ENCODE results near the gene SLC40A1.

The SLC40A1 gene

GRCh38 chr2:189595417-189595816, 14.8 kb upstream of the SLC40A1 start:
- no peak for DNase-seq

DNA sequence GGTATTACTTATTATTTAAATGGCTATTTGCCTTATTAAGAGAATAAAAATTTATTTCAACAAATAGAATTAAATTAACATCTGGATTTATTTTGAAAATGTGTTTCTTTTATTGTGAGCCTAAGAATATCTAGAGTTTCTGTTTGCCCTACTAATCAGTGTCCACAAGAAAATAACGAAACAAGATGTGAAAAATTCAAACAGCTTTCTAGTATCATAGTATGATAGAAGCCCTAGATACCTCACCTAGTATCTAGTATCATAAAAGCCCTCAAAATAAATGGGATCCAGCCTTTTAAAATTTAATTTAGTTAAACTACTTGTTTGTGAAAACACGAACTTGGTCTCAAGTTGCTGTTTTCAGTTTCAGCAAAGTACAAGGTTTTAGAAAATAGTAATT, 13.7 kb upstream of the SLC40A1 start:
- DNase-seq = no peak

- no peak for DNase-seq
Measured at GRCh38 chr2:189593115-189593514, 12.5 kb upstream of the SLC40A1 start.

- no peak for DNase-seq
Measured at GRCh38 chr2:189592353-189592984, 11.9 kb upstream of the SLC40A1 start.

GRCh38 chr2:189587780-189588179, 7.2 kb upstream of the SLC40A1 start:
- no peak for DNase-seq

DNA sequence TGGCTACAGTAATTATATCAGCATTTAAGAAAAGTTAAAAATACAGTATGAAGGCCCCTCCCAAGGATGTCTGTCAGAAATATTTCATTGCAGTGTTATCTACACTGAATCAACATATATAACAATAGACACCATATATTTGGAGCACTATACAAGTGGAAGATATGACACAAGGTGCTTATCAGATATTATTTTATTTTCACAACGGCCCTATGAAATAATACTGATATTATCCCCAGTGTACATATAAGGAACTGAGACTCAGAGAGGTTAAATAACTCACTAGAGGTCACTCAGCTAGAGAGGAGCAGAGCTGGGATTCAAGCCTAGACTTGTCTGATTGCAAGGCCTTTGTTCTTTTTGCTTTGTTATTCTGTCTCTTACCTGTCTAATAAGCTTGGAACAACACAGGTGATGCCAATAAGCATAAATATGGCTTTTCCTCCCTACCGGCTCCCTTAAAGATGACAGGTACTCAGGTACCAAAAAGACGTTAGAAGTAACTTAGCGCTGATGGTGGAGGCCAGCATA, 4.7 kb upstream of the SLC40A1 start:
- DNase-seq = no peak

DNA sequence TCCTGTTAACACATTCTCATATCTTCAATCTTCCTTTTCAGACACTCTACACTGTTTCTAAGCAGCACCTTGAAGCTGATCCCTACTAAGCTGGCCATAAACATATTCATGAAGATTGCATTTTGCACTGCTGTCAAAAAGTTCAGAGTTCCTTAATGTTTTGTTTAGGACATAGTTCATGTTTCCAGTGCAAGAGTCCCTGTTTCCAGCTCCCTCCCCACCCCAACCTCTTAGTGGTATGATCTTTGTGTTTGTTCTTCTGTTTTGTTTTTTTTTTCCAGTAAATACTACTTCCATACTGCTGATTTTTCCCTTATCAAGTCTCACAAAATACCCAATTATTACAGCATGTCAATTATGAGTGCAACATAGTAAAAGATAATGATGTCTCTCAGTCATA, 4.1 kb upstream of the SLC40A1 start:
- DNase-seq = no peak

DNA sequence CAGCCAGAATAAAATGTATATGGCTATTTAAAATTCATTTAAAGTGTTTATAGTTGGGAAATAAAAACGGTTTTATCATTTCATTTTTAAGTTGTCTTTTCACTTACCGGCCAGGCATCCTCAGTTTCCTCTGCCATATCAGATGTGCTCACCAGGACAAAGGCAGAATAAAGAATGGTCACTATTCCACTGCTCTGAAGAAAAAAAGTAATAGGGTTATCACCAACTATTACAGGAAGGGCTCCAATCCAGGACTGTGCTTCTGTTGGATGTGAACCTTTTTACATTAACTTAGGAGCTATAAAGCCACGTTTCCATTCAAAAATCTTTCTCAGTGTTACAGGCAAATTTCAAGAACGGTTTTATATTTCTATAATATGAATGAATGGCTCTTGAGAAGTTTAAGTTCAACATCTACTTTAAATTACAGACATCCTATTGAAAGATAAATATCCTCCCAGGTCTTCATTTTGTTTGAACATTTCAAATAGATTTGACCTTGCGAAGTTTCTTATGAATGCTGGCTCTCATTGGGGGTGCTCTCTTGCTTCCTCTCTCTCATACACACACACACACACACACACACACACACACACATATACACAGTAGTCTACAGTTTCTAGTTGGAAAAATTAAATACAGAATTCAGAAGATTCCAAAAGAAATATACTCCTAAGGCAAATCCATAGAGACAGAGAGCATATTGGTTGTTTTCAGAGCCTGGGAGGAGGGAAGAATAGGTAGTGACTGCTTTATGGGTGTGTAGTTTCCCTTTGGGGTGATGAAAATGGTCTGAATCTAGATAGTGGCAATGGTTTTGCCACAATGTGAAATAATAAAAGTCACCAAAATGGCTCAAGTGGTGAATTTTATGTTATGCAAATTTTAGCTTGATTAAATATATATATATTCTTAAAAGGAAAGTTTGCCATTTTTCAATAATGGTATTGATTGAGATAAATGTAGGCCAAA, 2.9 kb upstream of the SLC40A1 start:
- DNase-seq = no peak

DNA sequence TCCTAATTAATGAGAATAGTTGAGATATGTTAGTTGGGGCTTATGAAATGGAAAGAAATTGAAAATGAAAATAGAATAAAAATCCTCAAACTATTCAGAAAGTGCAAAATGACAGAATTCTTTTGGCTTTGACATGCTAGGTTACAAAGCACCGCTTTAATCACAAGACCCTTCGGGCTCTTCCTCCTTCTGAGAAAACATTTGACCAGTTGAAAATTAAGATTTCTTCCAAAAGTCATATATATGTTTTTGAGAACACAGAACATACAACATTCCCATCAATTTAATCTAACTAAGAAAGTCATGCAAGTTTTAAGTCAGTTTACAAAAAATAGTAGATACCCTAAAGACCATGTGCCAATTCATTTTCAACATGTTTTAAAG, 2.2 kb upstream of the SLC40A1 start:
- DNase-seq = no peak

DNA sequence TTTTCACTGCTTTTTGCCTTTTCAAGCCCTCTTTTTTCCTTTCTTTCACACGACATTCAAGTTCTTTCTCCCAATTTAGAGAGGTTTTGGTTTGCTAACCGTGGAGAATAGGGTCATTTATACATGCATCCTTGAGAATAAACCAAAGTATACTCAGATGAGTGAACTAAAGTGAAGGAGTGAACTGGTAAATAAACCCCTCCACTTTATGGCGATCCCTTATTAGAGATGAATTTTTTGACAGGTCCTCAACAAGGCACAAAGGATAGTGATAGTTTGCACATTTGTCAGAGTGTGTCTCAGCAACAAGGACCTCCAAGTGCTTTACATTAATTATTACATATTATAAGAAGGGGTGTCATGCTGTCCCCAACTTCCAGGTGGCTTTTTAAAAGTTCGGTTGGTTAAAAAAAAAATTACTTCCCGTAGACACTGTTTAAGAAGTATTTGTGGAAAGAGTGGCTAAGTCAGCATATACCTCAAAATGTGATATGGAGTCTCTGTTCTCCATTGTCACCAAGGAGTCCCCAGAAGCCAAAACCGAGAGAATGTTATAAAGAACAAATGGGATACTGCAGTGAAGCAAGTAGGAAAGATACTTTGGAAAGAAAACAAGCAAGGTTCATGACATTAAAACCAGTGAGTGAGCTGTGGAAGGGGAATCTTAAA, 1.7 kb upstream of the SLC40A1 start:
- no peak for DNase-seq

DNA sequence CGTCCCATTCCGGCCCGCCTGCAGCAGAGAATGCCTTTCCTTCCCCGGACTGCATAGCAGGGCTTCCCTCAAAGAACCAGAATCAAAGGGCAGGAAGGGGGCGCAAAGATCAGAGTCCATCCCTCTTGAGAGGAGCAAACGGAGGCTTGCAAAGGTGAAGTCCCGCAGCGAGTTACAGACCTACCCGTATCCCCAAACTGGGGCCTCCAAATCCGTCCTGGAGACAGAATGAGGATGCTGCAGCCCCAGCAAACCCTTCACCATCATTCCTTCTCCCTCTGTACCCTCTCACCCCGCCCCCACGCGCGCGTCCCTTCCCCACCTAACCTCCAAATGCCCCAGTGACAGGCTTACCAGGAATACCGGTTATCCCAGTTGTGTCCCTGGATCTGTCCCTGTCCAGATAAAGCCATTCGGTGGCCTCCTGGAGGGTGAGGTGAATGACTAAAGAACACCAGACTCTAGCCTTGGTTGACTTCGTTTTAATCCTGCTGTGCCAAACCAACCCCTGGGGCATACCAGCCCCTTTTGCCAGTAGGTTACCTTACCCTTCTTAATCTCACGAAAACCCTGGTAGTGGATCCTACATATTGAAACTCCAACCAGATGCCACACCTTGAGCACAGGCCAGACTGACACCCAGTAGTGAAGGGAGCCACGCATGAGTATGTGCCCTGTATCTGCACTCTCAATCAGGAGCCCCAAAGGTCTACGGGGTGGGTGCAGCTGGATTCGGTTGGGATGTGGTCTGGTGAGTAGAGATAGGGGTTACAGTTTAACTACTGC, 961 bp upstream of the SLC40A1 start:
- DNase-seq = no peak

DNA sequence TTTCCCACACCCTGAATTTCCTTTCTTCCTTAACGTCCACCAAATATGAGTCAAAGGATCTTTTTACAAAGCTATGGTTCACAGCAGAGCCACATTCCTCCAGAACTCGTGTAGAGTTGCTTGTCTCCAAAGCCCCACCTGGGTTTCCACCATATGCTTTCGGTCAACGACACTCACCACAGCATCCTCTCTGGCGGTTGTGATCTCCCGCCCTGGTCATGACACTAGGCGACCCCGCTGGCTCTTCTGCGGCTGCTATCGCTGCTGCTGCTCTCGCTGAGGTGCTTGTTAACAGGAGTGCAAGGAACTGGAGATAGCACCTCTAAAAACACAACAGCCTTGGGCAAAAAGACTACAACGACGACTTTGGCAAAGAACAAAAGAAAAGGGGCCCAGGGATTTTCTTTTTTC, 340 bp downstream of the SLC40A1 start:
- no peak for DNase-seq

GRCh38 chr2:189579585-189580186, 900 bp downstream of the SLC40A1 start:
- peak; percentile 19 for DNase-seq

- DNase-seq = no peak
Measured at GRCh38 chr2:189578272-189578950, 2.2 kb downstream of the SLC40A1 start.

DNA sequence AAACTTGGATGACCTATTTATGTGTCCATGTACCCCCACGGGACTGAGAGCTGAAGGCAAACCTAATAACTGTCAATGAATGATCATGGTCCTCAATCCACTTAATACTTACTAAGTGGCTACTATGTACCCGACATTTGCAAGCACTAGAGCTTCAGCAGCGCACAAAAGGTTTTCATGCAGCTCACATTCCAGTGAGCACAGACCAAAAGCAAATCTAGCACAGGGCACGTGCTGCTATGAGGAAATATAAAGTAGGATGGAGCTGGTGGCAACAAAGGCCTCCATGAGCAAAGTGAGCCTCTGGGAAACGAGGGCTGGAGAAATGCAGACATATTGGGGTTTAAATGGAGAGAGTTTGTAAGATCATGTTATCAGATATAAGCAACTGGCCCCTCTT, 3.5 kb downstream of the SLC40A1 start:
- DNase-seq = no peak

DNA sequence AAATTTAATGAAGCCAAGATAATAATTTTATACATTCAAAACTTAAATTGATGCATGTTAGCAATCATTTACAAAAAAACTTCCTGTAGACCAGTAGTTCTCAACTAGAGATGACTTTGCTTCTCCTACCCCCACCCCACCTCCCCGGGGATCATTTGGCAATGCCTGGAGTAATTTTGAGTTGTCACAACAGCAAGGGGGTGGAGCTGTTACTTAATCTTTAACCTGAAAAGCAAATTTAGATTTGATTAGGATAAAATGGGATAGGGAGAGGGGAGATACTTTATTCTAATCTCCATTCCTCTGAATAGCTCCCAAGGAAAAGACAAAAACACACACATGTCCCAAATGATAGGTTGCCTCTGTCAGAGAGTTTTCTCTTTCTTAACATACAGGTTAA, 4.2 kb downstream of the SLC40A1 start:
- no peak for DNase-seq

DNA sequence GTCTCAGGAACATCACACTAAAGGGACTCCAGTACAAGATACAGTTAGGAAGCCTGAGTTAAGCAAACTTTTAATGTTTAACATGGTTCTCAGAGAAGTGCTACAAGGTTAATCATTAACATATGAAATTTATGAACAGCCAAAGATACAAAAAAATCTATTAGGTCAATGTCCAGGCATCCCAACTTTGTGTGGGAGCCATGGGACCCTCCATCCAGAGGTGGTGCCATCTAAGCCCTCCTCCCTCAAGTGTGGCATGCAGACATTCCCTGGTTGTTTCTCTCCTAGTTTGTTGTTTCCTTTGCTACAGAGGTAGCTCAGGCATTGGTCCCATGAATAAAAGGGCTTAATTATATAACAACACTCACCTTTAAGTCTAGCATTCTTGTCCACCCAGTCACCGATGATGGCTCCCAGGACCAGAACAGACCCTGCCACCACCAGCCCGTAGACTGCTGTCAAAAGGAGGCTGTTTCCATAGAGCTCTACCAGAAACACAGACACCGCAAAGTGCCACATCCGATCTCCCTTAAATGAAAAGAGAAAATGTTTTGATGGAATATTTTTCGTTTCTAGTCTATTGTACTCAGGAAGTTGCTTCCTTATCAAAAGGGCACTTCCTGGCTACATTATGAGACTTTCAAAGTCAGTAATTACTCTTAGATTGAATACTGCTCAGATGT, 5.7 kb downstream of the SLC40A1 start:
- no peak for DNase-seq

GRCh38 chr2:189570570-189571031, 10.0 kb downstream of the SLC40A1 start:
- peak; percentile 42 for DNase-seq

DNA sequence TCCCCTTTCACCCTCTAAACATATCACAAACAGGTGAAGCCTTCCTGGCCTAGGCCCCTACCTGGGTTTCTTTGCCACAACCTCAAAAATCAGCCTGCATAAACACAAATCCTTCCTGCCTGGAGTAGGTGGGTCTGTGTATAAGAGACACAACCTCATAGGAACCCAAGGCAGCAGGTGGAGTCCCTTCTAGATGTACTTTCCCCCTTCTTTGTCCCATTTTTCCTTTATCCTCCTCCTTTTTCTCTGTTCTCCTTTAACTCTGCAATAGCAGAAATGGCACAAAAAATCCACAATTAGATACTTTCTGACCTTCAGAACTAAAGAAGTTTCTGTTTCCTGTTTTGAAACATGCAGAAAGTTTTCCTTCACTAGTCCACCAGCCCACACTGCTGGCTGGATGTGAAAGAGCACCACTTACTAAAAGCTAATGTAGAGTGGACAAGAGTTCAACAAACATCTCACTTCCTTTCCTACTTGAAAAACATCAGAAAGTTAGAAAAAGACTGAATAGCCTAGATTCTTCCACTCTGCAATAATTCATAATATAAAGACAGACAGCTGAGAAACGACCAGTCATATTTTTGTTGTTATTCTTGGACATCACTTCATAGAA, 11.2 kb downstream of the SLC40A1 start:
- no peak for DNase-seq

DNA sequence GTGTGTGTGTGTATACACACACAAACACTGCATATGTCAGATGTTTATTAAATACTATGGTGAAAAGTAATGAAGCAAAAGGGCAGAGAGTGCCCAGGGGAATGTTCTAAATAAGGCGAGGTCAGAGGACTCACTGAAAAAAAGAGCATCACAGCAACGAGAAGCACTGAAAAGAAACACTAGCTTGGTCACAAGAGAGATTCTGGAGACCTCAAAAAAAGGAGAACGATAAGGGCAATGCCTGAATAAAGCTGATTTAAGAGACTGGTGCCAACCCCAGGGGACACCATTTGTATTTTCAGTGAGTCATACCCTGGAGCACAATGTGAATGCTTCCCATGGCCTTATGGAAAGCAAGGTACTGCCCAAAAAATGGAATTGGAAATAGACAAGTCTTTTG, 14.5 kb downstream of the SLC40A1 start:
- no peak for DNase-seq
